HG03025 (cell line): ENCODE results near the gene PRDM16.

Experiments used
- ATAC-seq: cut with Tn5 transposase; IDR thresholded peaks from one replicate; pipeline ENCODE4 v1.9.1; 2021; ENCODE audit warnings: mild to moderate bottlenecking, moderate library complexity; ENCODE audit not compliant: unreplicated experiment, low FRiP score

The PRDM16 gene

DNA sequence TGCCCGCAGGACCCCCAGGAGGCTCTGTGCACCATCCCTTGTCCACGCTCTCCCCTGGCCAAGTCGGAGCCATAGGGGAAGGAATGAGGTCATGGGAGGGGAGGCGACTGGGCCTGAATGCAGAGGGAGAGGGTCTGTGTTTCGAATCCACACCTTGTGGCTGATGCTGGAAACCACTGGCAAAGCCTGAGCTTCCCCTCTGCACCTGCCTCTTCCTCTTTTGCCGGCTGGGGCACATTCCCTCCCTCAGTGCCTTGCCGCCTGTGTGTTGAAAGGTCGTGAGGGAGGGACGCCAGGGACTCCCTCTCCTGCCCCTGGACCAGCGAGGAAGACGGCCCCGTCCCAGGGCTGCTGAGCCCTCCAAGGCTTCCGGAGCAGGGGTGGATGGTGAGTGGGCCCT is 27.3 kb downstream of the PRDM16 start:
- no peak for ATAC-seq

- no peak for ATAC-seq
Measured at GRCh38 chr1:3097231-3097630, 28.2 kb downstream of the PRDM16 start.

GRCh38 chr1:3097861-3098260 is 28.9 kb downstream of the PRDM16 start:
- ATAC-seq: no peak

DNA sequence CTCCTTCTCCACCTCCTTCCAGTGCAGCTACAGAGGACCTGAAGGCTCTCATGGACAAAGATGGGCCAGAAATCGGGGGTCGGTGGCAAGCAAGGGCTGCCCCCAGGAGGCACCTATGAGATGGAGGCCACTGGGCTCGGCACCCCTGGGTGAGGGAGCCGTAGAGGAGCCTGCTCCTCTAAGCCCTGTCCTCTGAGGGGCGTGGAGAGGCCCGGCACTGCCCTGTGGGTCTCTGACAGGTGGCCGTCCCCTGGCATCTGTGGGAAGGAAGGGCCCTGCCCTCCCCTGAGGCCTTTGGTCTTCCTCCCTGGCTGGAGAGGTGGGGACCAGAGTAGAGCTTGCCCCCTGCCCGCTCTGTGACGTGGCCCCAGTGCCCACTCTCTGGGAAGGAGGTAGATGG is 30.9 kb downstream of the PRDM16 start:
- ATAC-seq: no peak

DNA sequence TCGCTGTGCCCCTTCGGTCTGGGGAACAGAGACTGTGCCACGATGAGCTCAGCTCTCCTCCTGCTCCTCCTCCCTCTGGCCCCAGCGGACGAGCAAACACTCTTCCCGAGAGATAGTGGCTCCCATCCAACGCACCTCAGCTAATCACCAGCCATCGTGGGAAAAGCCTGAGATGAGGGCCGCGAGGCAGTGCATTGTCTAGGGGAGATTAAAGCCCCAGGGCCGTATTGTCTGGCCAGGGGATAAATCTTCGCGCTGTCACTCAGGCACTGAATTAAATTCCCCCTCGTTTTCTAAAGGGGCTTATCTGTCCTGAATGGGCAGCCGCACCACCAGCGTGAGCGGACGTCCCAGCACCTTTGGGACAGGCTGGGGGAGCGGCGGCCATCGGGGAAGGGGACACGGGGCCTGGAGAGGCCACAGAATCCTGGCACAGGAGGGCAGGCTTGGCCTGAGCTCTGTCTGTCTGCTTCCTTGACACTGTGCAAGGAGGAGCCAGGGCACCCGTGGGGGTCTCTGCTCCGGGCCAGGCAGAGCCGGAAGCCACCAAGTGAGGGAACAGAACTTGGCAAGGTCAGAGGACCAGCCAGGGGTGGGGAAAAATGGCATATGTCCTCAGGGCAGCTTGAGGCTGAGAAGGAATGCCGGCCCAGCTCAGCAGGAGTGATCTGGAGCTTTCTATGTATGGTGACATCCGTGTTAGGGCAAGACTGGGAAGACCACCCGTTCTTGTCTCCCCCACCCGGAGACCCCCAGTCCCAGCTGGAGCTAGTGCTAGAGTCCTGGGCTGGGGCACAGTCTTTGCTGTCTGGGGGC is 32.3 kb downstream of the PRDM16 start:
- no peak for ATAC-seq

DNA sequence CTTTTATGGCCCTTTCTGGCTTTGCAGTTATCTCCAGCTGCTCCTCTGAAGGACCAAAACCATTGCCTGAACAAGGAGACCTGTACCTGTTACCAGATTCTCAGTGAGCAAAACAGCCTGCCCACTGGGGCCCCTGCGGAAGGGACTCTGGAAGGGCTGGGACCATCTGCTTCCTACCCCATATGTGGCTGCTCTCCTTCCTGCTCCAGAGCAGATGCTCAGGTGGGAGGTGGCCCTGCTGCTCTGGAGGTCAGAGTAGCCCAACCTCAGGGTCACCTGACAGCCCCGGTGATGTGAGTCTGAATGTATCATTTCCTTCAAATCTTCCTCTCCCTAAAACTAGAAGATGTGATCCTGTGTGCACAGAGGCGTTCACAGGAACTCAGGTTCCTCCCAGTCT is 33.6 kb downstream of the PRDM16 start:
- ATAC-seq: no peak

- no peak for ATAC-seq
Measured at GRCh38 chr1:3103967-3104677, 35.1 kb downstream of the PRDM16 start.

- no peak for ATAC-seq
Measured at GRCh38 chr1:3105167-3105863, 36.3 kb downstream of the PRDM16 start.

DNA sequence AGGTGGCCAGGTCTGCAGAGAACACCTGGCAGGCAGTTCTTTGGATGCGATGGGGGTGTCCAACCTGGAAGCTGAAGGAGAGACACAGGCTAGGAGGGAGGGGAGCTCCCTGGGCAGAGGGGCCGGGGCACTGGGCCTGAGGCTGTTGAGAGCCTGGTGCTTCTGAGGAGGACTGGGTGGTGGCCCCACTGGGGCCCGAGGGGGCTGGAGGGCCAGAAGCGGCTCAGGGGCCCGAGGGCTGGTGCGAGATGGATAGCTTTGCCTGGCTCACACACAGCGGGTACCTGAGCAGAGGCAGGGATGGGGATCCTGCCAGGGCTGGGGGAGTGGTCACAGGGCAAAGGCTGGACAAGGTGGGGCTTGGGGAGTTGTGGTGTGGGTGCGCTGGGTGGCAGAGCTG is 37.2 kb downstream of the PRDM16 start:
- ATAC-seq: no peak

DNA sequence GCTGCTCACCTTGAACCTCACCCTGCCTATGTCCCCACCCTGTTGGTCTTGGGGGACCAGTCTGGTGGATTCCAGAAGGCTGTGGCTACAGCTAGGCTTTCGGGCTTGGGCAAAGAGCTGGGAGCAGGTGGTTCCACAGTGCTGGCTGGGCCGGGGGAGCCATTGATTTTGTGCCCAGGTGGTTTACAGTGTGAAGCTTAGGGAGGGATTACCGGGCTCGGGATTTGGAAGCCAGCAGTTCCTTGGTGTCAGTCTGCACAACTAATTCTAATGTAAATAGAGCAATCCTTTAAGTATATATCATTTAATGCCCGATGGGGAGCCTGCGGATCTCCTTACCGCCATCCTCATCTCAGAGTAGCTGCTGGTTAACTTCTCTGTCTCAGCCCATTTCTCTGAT is 38.2 kb downstream of the PRDM16 start:
- ATAC-seq: no peak

GRCh38 chr1:3109355-3109754 is 40.4 kb downstream of the PRDM16 start:
- ATAC-seq: no peak

GRCh38 chr1:3111348-3112021 is 42.5 kb downstream of the PRDM16 start:
- no peak for ATAC-seq

DNA sequence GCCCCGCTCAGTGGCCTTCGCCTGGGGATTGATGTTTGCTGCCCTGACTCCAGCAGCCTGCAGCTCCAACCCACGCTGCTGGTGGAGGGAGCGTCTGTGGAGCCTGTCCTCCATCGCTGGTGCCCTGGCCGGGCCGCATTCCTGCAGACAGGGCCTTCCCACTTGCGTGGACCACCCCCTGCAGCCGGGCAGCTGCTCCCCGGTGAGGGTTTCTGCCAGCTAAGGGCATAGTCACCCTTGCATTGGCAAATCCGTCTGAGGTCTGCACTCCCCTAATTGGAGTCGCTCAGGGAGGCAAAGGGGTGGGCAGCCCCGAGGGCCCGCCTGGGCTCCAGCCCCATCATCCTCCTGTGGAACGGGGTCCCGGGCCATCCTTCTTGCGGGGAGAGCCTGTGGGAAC is 43.5 kb downstream of the PRDM16 start:
- ATAC-seq: no peak

DNA sequence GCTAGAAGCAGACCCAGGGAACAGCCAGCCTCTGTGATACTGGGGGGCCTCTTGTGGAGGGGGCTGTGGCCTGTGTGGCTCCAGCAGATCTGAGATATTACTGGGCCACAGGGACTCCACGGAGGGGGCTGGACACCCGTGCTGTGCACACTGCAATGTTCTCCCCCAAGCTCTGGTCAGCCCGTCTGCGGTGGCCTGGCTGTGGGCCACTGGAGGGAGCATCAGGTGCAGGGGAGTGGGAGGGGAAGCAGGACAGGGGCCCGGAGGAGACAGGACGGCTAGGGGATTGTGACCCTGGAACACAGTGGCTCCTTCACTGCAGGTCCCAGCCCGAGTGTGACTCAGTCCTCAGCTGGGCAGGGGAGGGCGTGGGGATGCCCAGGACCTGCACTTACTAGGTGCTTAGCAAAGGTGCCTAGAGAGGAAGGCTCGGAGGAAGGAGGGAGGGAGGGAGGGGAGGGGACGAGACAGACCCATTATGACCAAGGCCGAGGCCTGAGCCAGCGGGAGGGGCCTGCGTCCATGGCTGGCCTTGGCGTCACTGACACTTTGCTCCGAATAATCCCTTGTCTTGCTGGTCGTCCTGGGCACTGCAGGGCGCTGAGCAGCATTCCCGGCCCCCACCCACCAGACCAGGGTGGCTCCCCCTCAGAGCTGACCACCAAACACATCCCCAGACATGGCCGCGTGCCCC is 44.2 kb downstream of the PRDM16 start:
- no peak for ATAC-seq

DNA sequence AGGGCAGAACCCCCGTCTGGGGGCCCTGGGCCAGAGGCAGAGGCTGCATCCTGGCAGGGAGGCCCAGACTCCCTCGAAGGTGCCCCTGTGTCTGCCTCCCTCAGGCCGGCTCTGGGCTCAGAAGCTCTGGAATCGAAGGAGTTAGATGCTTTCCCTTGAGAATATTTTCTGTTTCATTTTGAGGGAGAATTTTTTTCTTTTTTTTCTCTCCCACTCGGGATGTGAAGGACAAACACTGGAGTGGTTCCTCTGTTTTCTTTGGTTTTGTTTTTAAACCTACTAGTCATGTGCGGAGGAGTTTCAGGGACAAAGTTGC is 44.7 kb downstream of the PRDM16 start:
- ATAC-seq: no peak

- no peak for ATAC-seq
Measured at GRCh38 chr1:3114131-3114744, 45.2 kb downstream of the PRDM16 start.

GRCh38 chr1:3114846-3115245 is 45.8 kb downstream of the PRDM16 start:
- no peak for ATAC-seq

GRCh38 chr1:3115275-3116149 is 46.5 kb downstream of the PRDM16 start:
- no peak for ATAC-seq

GRCh38 chr1:3116150-3116510 is 47.1 kb downstream of the PRDM16 start:
- ATAC-seq: no peak
